Activated T-helper 1 cell treated with anti-CD3 and anti-CD28 coated beads, Interleukin-2, amount 50 U/mL, for 16 hours (primary cell): ENCODE measurements around the gene RHOBTB3.

ENCODE experiments used
- DNase-seq, 2 donors: peaks; one replicate each; pipeline ENCODE4 v3.0.0-alpha.2; 2020; ENCODE audit warnings: low read depth in 1 of 2, low spot score in 1 of 2

RHOBTB3 gene

DNA sequence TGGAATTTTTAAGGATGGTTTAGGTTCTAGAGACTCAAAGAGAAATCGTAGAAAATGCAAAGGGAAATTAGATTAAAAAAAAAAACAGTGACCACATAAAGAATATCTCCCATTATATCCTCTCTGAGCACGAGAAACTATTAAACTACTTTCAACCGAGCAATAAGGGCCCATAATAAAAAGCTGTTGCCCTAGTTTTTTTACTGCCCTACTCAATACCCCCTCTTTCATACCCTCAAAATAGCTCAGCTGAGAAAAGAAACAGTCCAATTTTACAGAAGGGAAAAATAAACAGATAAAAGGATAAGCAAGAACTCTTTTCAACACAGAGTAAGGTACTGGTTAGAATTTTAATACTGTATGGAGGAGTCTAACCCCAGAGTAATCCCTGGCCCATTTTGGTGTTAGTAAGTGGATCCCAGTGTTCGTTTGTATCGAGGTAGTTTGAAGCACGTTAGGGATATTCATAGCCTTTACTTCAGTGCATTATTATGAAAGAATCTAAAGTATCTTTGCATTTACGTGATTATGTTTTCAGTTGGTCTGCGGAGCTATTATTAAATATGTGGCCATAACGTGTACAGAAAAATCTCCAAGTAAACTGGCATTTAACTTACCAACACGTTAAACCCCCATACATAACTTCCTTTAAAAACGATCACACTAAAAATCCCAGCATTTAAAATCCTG, 980 bp upstream of the RHOBTB3 start:
- DNase-seq = no peak

DNA sequence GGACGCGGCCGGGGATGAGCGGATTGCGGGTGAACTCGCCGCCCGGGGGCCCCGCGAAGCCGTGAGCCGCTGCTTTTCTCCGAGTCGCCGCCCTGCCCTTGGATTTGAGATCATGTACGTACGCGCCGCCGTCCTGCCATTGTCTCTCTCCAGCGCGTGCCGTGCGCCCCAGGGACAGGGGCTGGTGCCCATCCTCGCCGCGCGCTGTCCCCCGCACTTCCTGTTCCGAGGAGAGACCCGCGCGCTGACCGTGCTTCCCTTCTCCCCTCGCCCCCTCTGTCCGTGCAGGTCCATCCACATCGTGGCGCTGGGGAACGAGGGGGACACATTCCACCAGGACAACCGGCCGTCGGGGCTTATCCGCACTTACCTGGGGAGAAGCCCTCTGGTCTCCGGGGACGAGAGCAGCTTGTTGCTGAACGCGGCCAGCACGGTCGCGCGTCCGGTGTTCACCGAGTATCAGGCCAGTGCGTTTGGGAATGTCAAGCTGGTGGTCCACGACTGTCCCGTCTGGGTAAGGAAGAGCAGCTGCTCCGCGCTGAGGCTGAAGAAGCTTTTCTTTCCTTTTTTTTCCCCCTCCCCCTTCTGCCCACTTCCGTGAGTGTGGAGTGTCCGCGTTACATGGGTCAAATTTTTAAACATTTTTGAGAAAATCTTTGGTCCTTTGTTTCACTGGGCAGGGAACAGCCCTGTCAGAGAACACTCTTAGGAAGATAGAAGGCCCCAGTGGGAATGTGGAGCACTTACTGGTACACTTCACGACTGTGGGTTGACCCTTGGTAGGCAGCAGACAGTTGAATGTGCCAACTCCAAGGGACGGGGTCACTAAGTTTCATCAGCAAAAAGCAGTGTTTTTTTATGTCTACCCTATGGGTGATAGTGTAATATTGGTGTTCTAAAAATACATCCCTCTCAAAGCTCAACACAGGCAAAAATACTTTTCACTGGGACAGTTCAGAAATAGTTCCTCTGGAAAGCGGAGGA, 727 bp downstream of the RHOBTB3 start:
- DNase-seq = peak in 1 of 2 donors; percentile 11

DNA sequence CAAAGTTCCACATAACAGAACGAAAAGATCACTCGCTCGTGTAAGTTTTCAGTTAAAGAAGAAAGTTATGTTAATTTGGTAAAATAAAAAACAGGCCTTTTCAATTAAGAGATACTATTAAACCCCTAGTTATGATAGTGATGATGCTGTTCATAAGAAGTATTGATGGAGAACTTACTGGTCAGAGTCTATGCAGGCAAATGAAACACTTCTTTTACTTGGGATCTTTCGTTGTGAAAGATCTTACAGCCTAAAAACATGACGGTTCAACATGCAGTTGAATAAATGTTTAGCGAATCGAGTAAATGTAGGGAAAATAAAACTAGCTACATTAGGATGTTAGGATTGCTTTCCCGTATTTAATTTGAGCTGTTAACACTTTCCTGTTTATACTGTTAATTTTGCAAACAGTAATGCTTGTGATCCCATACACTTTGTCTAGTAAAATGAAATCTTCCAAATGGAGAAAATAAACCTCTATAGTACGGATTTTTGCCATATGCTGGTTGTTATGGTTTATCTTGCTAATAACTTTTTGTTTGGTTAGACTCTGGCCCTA, 2.0 kb downstream of the RHOBTB3 start:
- no peak for DNase-seq

- no peak for DNase-seq
These were observed 3.1 kb downstream of the RHOBTB3 start for GRCh38 chr5:95734187-95734586.

DNA sequence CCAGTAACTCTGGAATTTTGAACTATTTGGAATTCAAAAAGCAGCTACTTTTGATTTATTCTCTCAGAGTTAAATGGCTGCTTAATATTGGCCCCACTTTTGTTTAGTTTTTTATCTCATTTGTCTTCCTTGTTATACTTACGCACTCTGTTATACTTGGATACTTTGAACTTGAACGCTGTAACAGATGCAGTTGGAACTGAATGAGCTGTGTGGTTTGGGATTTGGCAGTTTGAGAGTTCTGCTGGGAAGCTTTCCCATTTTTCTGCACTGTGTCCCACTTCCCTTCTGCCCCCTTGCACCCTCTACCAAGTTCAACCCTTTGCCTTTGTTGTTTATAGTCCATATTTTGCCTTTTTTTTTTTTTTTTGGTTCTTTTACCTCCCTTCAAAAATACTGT, 3.8 kb downstream of the RHOBTB3 start:
- DNase-seq = no peak

GRCh38 chr5:95735406-95735805, 4.3 kb downstream of the RHOBTB3 start:
- no peak for DNase-seq

GRCh38 chr5:95738072-95738471, 6.9 kb downstream of the RHOBTB3 start:
- DNase-seq = no peak

- no peak for DNase-seq
These were observed 7.7 kb downstream of the RHOBTB3 start for GRCh38 chr5:95738834-95739233.

DNA sequence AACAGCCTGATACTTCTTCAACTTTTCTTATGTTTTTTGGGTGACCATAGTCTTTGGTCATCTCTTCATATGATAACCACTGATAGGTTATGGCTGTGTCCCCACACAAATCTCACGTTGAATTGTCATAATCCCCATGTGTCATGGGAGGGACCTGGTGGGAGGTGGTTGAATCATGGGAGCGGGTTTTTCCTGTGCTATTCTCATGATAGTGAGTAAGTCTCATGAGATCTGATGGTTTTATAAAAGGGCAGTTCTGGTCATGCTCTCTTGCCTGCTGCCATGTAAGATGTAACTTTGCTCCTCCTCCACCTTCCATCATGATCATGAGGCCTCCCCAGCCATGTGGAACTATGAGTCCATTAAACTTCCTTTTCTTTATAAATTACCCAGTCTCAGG, 8.7 kb downstream of the RHOBTB3 start:
- DNase-seq = no peak

GRCh38 chr5:95741458-95741857, 10.3 kb downstream of the RHOBTB3 start:
- no peak for DNase-seq

GRCh38 chr5:95743232-95743631, 12.1 kb downstream of the RHOBTB3 start:
- no peak for DNase-seq

DNA sequence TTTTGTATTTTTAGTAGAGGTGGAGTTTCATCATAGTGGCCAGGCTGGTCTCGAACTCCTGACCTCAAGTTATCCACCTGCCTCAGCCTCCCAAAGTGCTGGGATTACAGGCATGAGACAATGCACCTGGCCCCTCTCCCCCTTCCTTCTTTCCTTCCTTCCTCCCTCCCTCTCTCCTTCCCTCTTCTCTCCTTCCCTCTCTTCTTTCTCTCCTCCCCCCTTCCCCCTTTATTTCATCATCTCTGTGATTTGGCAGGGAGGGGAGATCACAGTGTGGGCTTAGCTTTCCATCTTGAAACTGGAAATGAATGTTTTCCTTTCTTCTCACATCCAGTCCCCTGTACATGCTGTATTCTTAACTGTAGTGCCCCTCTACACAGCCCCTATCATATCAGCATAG, 12.7 kb downstream of the RHOBTB3 start:
- no peak for DNase-seq

DNA sequence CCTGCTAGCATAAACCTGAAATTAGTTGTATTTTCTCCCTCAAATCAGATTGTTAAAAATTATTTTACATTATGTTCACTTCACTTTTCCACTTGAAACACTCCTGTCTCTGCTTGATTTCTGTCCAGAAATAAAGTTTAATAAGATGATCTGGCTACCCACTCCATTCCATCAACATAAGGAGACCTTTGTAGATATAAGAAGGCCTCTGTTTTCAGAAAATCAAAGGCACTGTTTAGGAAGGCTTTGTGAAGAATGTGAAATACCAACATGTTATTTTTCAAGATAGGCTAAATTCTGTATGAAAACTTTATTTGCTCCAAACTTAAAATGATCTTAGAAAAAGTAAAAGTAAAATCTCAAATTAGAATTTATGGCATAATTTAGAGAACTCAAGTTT, 15.1 kb downstream of the RHOBTB3 start:
- no peak for DNase-seq

- DNase-seq = no peak
These were observed 15.9 kb downstream of the RHOBTB3 start for GRCh38 chr5:95746722-95747679.

DNA sequence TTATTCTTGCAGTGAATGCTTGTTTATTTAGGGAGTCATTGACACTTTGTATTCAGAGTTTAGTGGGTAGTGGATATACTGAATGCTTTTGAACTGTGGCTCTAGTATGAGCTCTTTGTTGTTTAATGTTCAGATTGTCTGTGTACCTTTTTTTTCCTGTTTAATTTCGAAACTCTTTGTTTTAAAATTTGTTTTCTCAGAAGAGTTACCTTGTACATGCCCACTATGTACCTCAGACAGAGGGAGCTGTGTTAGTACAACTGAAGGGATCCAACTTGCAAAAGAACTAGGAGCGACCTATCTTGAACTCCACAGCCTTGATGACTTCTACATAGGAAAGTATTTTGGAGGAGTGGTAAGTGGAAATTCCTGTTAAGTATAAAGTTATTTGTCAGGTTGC, 17.0 kb downstream of the RHOBTB3 start:
- DNase-seq = no peak

GRCh38 chr5:95754545-95754944, 23.4 kb downstream of the RHOBTB3 start:
- no peak for DNase-seq

- no peak for DNase-seq
These were observed 27.9 kb downstream of the RHOBTB3 start for GRCh38 chr5:95759005-95759404.

DNA sequence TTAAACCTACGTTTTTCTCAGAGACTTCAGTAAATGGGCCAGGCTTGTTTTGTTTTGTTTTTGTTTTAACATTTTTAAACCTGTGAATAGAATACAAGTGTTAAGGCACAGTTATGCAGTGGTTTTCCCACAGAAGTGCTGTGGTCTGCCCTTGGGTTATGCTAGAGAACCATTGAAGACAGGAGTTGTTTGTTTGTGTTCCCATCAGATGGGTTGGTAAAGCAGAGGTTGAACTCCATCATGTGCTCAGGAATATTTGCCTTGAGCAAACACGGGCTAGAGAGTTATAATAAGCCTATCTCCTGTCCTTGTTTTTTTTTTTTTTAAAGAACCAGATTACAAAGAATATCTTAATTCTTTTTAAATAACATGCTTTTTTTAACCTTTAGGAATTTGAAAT, 28.5 kb downstream of the RHOBTB3 start:
- DNase-seq = no peak

DNA sequence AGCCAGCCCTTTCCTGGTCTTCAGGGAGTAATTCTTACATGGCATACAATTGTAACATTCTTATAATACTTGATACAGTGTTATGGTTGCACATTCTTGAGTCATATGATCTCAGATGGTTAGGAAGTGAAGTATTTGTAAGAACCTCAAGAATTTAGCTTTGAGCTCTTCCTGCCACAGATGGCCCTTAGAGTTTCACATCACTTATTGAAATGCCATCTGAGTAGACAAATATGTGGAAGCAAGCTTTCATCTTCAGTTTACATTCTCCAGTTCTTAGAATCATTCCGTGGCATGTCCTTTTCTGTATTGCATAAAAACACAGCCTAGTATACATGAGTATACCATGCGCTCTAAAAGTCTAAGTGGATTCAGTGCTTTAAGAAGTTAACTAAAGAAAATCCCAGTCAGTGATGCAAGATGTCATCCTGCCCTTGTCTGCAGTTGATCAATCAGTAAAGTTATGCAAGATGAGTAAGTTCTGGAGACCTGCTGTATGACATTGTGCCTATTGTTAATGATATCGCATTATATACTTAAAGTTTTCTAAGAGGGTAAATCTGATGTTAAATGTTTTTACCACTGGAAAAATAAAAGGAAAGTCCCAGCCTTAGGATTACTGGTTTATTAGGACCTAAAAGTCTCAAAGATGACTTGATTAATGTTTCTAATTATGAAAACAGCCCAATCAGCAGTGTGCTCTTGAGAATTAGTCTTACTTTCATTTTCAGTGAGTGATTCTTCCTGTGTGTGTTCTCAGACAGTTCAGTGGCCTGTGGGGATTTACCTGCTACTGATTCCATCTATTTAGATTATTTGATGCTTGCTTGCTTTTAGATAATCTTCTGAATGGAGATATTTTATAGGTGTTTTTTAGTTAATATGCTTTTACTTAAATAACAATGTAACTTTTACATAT, 29.4 kb downstream of the RHOBTB3 start:
- DNase-seq = no peak
